HEK293 (cell line): Measurements from ENCODE around the gene ANO9.

Experiments
- CTCF ChIA-PET: fragments of 350-600 bp; formaldehyde crosslinking; extraction: SDS; loops from one replicate; lab custom pipeline; 2021; ENCODE audit warnings: antibody characterized with exemption; lab: Yijun Ruan, JAX
- POLR2A ChIA-PET: fragments of 300-600 bp; formaldehyde crosslinking; extraction: SDS; loops from one replicate; lab custom pipeline; 2020; ENCODE audit warnings: antibody characterized with exemption, inconsistent platforms; lab: Yijun Ruan, JAX
- H3K27ac ChIP-seq: fragments of 200-500 bp; sonication (Bioruptor generic); 2 replicates; pipeline ENCODE4 v1.5.1; 2014; ENCODE audit warnings: low read depth, low read length, control low read depth, inconsistent platforms; ENCODE audit errors: extremely low read depth
- H3K36me3 ChIP-seq, 2 experiments: fragments of 200-500 bp in 1 of 2; sonication (Bioruptor generic) in 1 of 2; 1 replicate in 1 of 2; 2 replicates in 1 of 2; pipeline ENCODE4 v1.5.1; 2014 to 2017; ENCODE audit warnings: inconsistent platforms in 2 of 2, low read length in 2 of 2; ENCODE audit not compliant: control insufficient read depth in 2 of 2, insufficient read depth in 1 of 2
- H3K4me1 ChIP-seq: fragments of 200-500 bp; sonication (Bioruptor generic); 2 replicates; pipeline ENCODE4 v1.5.1; 2014; ENCODE audit warnings: mild to moderate bottlenecking, low read length, inconsistent platforms; ENCODE audit not compliant: control insufficient read depth, insufficient read depth
- H3K4me3 ChIP-seq: 2 replicates; pipeline ENCODE4 v1.5.1; 2011; ENCODE audit warnings: low read depth, mild to moderate bottlenecking, control low read depth, low read length, moderate library complexity
- H3K9me3 ChIP-seq: fragments of 200-500 bp; sonication (Bioruptor generic); 2 replicates; pipeline ENCODE4 v1.5.1; 2014; ENCODE audit warnings: low read depth, low read length, inconsistent platforms; ENCODE audit not compliant: control insufficient read depth, insufficient read depth
- EGR2 ChIP-seq: fragments of 450-650 bp; formaldehyde crosslinking; IDR thresholded peaks from 2 replicates; pipeline ENCODE4 v1.5.1; 2016; ENCODE audit warnings: low read depth, missing biosample characterization, missing genetic modification characterization
- HIC1 ChIP-seq: fragments of 450-650 bp; formaldehyde crosslinking; IDR thresholded peaks from 2 replicates; pipeline ENCODE4 v1.5.1; 2016; ENCODE audit warnings: missing biosample characterization, missing genetic modification characterization
- PRDM2 ChIP-seq: fragments of 450-650 bp; formaldehyde crosslinking; IDR thresholded peaks from 2 replicates; pipeline ENCODE4 v1.5.1; 2016; ENCODE audit warnings: missing biosample characterization, missing genetic modification characterization, borderline replicate concordance
- REST ChIP-seq: fragments of 450-650 bp; formaldehyde crosslinking; IDR thresholded peaks from 2 replicates; pipeline ENCODE4 v1.5.1; 2016; ENCODE audit warnings: missing biosample characterization, missing genetic modification characterization
- WT1 ChIP-seq: fragments of 450-650 bp; formaldehyde crosslinking; IDR thresholded peaks from 2 replicates; pipeline ENCODE4 v1.5.1; 2016; ENCODE audit warnings: missing biosample characterization, missing genetic modification characterization
- ZFHX2 ChIP-seq: fragments of 450-650 bp; formaldehyde crosslinking; conservative IDR thresholded peaks from 2 replicates; pipeline ENCODE4 v1.5.1; 2016; ENCODE audit warnings: missing biosample characterization, missing genetic modification characterization
- ZNF138 ChIP-seq: fragments of 450-650 bp; formaldehyde crosslinking; IDR thresholded peaks from 2 replicates; pipeline ENCODE4 v1.5.1; 2016; ENCODE audit warnings: missing biosample characterization, missing genetic modification characterization, borderline replicate concordance
- ZNF157 ChIP-seq: fragments of 450-650 bp; formaldehyde crosslinking; IDR thresholded peaks from 2 replicates; pipeline ENCODE4 v1.5.1; 2016; ENCODE audit warnings: missing biosample characterization, missing genetic modification characterization
- ZNF394 ChIP-seq: fragments of 450-650 bp; formaldehyde crosslinking; IDR thresholded peaks from 2 replicates; pipeline ENCODE4 v1.5.1; 2016; ENCODE audit warnings: missing biosample characterization, missing genetic modification characterization, mild to moderate bottlenecking, moderate library complexity, borderline replicate concordance
- ZNF549 ChIP-seq: fragments of 450-650 bp; IDR thresholded peaks from 2 replicates; pipeline ENCODE4 v1.5.1; 2018; ENCODE audit warnings: missing biosample characterization, missing genetic modification characterization, mild to moderate bottlenecking, inconsistent platforms, moderate library complexity
- ZNF555 ChIP-seq: fragments of 450-650 bp; formaldehyde crosslinking; conservative IDR thresholded peaks from 2 replicates; pipeline ENCODE4 v1.5.1; 2017; ENCODE audit warnings: missing biosample characterization, mild to moderate bottlenecking, missing genetic modification characterization, inconsistent platforms
- ZNF610 ChIP-seq: fragments of 450-650 bp; formaldehyde crosslinking; IDR thresholded peaks from 2 replicates; pipeline ENCODE4 v1.5.1; 2016; ENCODE audit warnings: missing biosample characterization, missing genetic modification characterization, borderline replicate concordance
- ZNF76 ChIP-seq: fragments of 450-650 bp; formaldehyde crosslinking; IDR thresholded peaks from 2 replicates; pipeline ENCODE4; 2016; ENCODE audit warnings: low read depth, missing biosample characterization, missing genetic modification characterization, borderline replicate concordance
- ZSCAN23 ChIP-seq: fragments of 450-650 bp; formaldehyde crosslinking; IDR thresholded peaks from 2 replicates; pipeline ENCODE4 v1.5.1; 2016; ENCODE audit warnings: missing biosample characterization, missing genetic modification characterization

The ANO9 gene

GRCh38 chr11:433111-433510 lies 8.7 kb downstream of the ANO9 start:
- ChIA-PET POLR2A (no interaction called here), CTCF (interaction anchor here (0.7 kb wide), 1 partner anchor 86 kb away, joined by 3 read pairs; no protein-coding TSS in a partner anchor)
- H3K4me3 ChIP-seq: no peak overlapping the region
- TF ChIP-seq ZNF610 (tag by site-specific recombination) (no peak), PRDM2 (tag by site-specific recombination) (no peak), ZNF157 (tag by site-specific recombination) (no peak), REST (tag by site-specific recombination) (no peak), ZNF555 (tag by site-specific recombination) (no peak), ZNF76 (tag by site-specific recombination) (no peak), ZNF394 (tag by site-specific recombination) (no peak), ZNF138 (no peak), HIC1 (tag by site-specific recombination) (no peak)
- H3K4me1 ChIP-seq: no peaks in the 10 kb centered on the region
- H3K36me3 ChIP-seq: no peaks in the 10 kb centered on the region
- H3K27ac ChIP-seq: no peak overlapping the region
- no peaks in the 10 kb centered on the region for H3K9me3 ChIP-seq

- Histone ChIP-seq H3K4me3 (no peak overlapping the region), H3K4me1 (no peaks in the 10 kb centered on the region), H3K9me3 (no peaks in the 10 kb centered on the region), H3K27ac (no peak overlapping the region), H3K36me3 (no peaks in the 10 kb centered on the region)
- TF ChIP-seq WT1 (tag by site-specific recombination) (no peak), ZFHX2 (tag by site-specific recombination) (no peak), ZNF549 (tag by site-specific recombination) (no peak), EGR2 (no peak), ZSCAN23 (no peak), ZNF610 (tag by site-specific recombination) (no peak)
- POLR2A ChIA-PET: no interaction called here
- CTCF ChIA-PET: no interaction called here
Observed at GRCh38 chr11:432501-433100, 9.2 kb downstream of the ANO9 start.
